Endodermal cell (in vitro differentiated cells): Measurements from ENCODE around the gene XIRP2. TPM values are rescaled to one million over a fixed set of nuclear protein-coding genes. Genes with fewer than 3 reads are reported as not detected.
A peak's percentile ranks its signal among the peaks of the same experiment; 100 is the strongest.

Experiments
- DNase-seq: peaks from one replicate; pipeline ENCODE4 v3.0.0-alpha.2; 2017
- H3K27ac ChIP-seq: 2 replicates; pipeline ENCODE4 v1.5.1; 2013; ENCODE audit warnings: mild to moderate bottlenecking, low read depth, low read length, moderate library complexity
- H3K27me3 ChIP-seq: 2 replicates; pipeline ENCODE4 v1.6.1; 2013; ENCODE audit warnings: mild to moderate bottlenecking, low read length, moderate library complexity; ENCODE audit not compliant: insufficient read depth, control insufficient read depth, poor library complexity, severe bottlenecking
- H3K36me3 ChIP-seq: 2 replicates; pipeline ENCODE4 v1.7.0; 2013; ENCODE audit warnings: mild to moderate bottlenecking, low read length, moderate library complexity; ENCODE audit not compliant: control insufficient read depth, insufficient read depth
- H3K4me1 ChIP-seq: one replicate; pipeline ENCODE4 v1.7.0; 2013; ENCODE audit warnings: low read length; ENCODE audit not compliant: control insufficient read depth, insufficient read depth
- H3K4me3 ChIP-seq: 2 replicates; pipeline ENCODE4 v1.5.1; 2013; ENCODE audit warnings: mild to moderate bottlenecking, low read length, moderate library complexity
- H3K9ac ChIP-seq: 2 replicates; pipeline ENCODE4 v1.6.1; 2013; ENCODE audit warnings: mild to moderate bottlenecking, low read length, moderate library complexity; ENCODE audit not compliant: poor library complexity, severe bottlenecking; ENCODE audit errors: extremely low read depth
- H3K9me3 ChIP-seq: 2 replicates; pipeline ENCODE4 v1.6.1; 2013; ENCODE audit warnings: mild to moderate bottlenecking, low read length, moderate library complexity; ENCODE audit not compliant: control insufficient read depth
- H3K27ac Mint-ChIP-seq: 2 replicates; pipeline ENCODE4 v1.8.0; 2020; ENCODE audit warnings: mixed read lengths
- H3K27me3 Mint-ChIP-seq: 2 replicates; pipeline ENCODE4 v1.8.0; 2021; ENCODE audit warnings: mild to moderate bottlenecking, mixed read lengths; ENCODE audit not compliant: insufficient read depth
- H3K36me3 Mint-ChIP-seq: 2 replicates; pipeline ENCODE4 v1.8.0; 2020; ENCODE audit warnings: low read depth, mixed read lengths
- H3K4me1 Mint-ChIP-seq: 2 replicates; pipeline ENCODE4 v1.8.0; 2020; ENCODE audit warnings: mixed read lengths
- H3K4me3 Mint-ChIP-seq: 2 replicates; pipeline ENCODE4 v1.8.0; 2020; ENCODE audit warnings: mild to moderate bottlenecking, moderate library complexity, mixed read lengths
- H3K9me3 Mint-ChIP-seq: 2 replicates; pipeline ENCODE4 v1.8.0; 2020; ENCODE audit warnings: mild to moderate bottlenecking, mixed read lengths
- WGBS, 2 experiments: methylation state at CpG; one replicate each; pipeline versions ENCODE4 v1.1.5 to v1.1.7; 2013; ENCODE audit warnings: missing lambda C conversion rate in 2 of 2, mixed read lengths in 1 of 2; ENCODE audit not compliant: insufficient coverage in 1 of 2, insufficient read length in 1 of 2; 5-methylcytosine and 5-hydroxymethylcytosine counted together
- total RNA-seq, 2 donors: library from RNA; stranded (reverse); fragmentation: NEBNext Ultra II Directional in 1 of 2; extraction: Animal tissue kit (Norgen Biotek cat#: 25700) in 1 of 2; gene quantifications; 2 replicates in 1 of 2; 3 replicates in 1 of 2; pipeline ENCODE4 v1.2.1, GENCODE V29; 2021
- TF ChIP-seq, protein P1 (sequence below): fragments of 200-600 bp; sonication (generic); conservative IDR thresholded peaks from 2 replicates; pipeline ENCODE4 v1.5.0; 2021; ENCODE audit warnings: antibody characterized with exemption, mild to moderate bottlenecking

The XIRP2 gene
- total RNA-seq, 2 donors from 2014 or later, result not detected

DNA sequence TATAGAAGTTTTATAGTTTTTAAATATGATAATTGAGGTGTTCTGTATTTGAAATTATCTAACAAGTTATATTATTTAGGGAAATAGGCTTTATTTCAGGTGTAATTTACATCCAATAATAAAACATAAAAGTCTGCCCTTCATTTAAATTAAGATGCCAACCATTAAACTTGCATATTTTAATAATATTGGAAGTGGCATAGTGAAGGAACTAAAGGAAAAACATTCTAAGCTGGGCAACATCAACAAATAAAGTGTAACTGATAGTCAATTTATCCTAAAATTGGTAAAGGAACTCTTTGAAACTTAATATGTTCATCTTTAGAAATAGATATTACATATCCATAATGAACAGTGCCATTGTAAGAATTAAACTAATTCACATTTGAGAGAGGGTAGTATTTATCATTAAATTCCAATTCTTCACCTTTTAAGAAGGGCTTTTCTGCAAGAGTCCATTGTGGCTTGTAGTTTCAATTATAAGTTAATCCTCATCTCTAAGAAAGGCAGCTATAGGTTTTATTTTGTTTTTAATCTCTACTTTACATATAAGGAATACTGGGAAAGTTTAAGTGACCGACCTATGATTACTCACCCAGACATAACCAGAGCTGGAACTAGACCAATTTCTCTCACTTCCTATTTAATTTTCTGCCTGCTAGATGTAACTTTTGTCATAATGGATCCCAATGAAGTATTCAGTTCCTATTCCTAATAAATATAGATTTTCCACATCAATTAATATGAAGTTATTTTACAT is 401.6 kb downstream of the XIRP2 start:
- H3K9me3 ChIP-seq, result no peaks in the 10 kb centered on the region
- H3K27ac ChIP-seq, result no peak overlapping the region
- TF ChIP-seq, protein P1, sequence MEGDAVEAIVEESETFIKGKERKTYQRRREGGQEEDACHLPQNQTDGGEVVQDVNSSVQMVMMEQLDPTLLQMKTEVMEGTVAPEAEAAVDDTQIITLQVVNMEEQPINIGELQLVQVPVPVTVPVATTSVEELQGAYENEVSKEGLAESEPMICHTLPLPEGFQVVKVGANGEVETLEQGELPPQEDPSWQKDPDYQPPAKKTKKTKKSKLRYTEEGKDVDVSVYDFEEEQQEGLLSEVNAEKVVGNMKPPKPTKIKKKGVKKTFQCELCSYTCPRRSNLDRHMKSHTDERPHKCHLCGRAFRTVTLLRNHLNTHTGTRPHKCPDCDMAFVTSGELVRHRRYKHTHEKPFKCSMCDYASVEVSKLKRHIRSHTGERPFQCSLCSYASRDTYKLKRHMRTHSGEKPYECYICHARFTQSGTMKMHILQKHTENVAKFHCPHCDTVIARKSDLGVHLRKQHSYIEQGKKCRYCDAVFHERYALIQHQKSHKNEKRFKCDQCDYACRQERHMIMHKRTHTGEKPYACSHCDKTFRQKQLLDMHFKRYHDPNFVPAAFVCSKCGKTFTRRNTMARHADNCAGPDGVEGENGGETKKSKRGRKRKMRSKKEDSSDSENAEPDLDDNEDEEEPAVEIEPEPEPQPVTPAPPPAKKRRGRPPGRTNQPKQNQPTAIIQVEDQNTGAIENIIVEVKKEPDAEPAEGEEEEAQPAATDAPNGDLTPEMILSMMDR, result no peak
- H3K36me3 ChIP-seq, result no peaks in the 10 kb centered on the region
- Mint-ChIP-seq H3K9me3 (no peaks in the 10 kb centered on the region), H3K4me3 (no peak overlapping the region), H3K36me3 (no peaks in the 10 kb centered on the region), H3K27me3 (peaks cover 16% of the 10 kb centered on the region), H3K27ac (no peak overlapping the region), H3K4me1 (peaks cover 3% of the 10 kb centered on the region)
- no peak for DNase-seq
- no peak overlapping the region for H3K4me3 ChIP-seq
- 92 to 100% methylated on average over 1 of the region's 1 CpG for WGBS, 2 experiments
- no peak overlapping the region for H3K9ac ChIP-seq
- no peaks in the 10 kb centered on the region for H3K4me1 ChIP-seq
- peaks cover 16% of the 10 kb centered on the region for H3K27me3 ChIP-seq

DNA sequence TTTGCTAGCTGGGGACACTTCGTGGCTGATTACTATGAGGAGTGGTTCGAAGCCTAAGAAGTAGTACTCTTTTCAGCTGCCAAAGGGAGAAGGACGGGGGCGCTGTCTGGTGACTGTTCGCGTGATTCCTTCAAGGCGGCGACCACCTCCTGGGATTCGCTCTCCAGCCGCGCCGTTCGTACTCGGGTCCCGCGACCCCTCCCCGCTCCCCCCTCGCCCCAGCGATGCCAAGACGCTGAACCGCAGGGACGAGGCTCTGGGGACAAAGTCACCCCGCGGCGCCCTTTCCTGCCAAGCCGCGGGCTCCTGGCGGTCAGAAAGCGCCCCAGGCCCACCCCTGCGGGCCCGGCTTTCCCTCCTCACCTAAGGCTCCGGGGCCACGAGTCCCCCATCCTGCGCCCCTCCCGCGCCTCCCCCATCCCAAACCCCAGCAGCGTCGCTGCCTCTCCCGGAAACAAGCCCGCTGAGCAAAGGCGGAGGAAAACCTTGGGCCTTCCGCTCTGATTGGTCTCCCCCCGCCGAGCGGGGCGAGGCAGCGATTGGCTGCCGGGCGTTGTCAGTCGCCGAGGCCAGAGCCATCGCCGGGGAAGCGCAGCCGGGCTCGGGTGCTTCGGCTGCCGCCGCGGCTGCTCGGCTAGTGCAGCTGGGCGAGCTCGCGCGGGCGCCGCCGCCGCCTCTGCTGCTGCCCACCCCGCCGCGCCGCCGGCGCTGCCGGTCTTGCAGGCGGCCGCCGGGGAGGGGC is 404.3 kb downstream of the XIRP2 start, which contains the start of gene B3GALT1:
Gene B3GALT1 (plus strand): TSS at position 572 of the 742 bp plus-strand sequence.
- 0% methylated on average over 13 to 79 of the region's 79 CpGs for WGBS, 2 experiments
- Histone ChIP-seq H3K36me3 (no peaks in the 10 kb centered on the region), H3K27ac (peak within 1 kb of the TSS; percentile 79), H3K27me3 (peaks cover 35% of the 10 kb centered on the region), H3K9me3 (no peaks in the 10 kb centered on the region), H3K9ac (peak within 1 kb of the TSS; percentile 56), H3K4me3 (peak within 1 kb of the TSS; percentile 81), H3K4me1 (no peaks in the 10 kb centered on the region)
- peak within 1 kb of the TSS; percentile 70 for H3K4me3 Mint-ChIP-seq
- peaks cover 3% of the 10 kb centered on the region for H3K4me1 Mint-ChIP-seq
- H3K9me3 Mint-ChIP-seq, result no peaks in the 10 kb centered on the region
- H3K27me3 Mint-ChIP-seq, result peaks cover 30% of the 10 kb centered on the region
- peak within 1 kb of the TSS; percentile 67 for H3K27ac Mint-ChIP-seq
- TF ChIP-seq, protein P1, result peak; percentile 75
- peak; percentile 98 for DNase-seq
- no peaks in the 10 kb centered on the region for H3K36me3 Mint-ChIP-seq

DNA sequence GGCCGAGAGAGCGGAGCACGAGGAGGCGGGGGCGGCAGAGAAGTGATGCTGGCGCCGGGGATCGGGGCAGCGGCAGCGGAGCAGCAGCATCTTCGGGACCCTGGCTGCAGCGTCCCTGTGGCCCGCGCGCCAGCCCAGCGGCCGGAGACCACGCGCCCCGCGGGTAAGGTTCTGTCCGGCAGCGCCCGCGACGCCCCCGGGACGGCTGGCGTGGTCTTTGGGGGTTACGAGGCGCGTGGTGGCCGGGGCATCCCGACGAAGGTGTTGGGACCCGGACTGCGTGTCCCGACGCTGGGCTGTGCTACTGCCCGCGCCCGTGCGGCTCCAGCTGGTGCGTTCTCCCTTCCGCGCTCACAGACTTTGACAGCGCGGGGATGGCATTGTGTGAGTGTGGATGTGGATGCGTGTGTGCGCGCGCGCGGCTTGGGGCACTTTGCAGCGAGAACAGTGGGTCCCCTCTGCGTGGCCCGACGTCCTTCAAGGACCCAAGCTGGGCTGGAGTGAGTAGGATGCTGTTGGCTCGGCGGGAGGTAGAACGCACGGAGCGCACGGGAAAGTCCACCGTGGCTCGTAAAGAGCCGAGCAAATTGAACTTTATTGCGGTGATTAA is 405.0 kb downstream of the XIRP2 start:
- Histone ChIP-seq H3K27me3 (peaks cover 35% of the 10 kb centered on the region), H3K4me1 (no peaks in the 10 kb centered on the region), H3K9ac (no peak overlapping the region), H3K9me3 (no peaks in the 10 kb centered on the region), H3K36me3 (no peaks in the 10 kb centered on the region), H3K4me3 (peak overlapping the region; percentile 81), H3K27ac (no peak overlapping the region)
- 0% methylated on average over 23 to 68 of the region's 68 CpGs for WGBS, 2 experiments
- Mint-ChIP-seq H3K4me1 (peaks cover 3% of the 10 kb centered on the region), H3K9me3 (no peaks in the 10 kb centered on the region), H3K4me3 (peak overlapping the region; percentile 70), H3K27ac (no peak overlapping the region), H3K27me3 (peaks cover 30% of the 10 kb centered on the region), H3K36me3 (no peaks in the 10 kb centered on the region)
- TF ChIP-seq, protein P1, result no peak
- no peak for DNase-seq
